ENCODE results near the gene ALG1L2.
"Not testable (repeated sequence)": the region's sequence is repeated elsewhere in the genome, so short reads cannot be mapped to it uniquely, and the experiment has no call there.

The ALG1L2 gene

GRCh38 chr3:130081351-130081881 lies at the start of gene ALG1L2:
Gene ALG1L2 (plus strand): TSS chr3:130081831. CDS start chr3:130082017, 186 bp downstream.
- no peak within 1 kb of the TSS for H3K27ac Mint-ChIP-seq (ENCODE audit: low read depth)

GRCh38 chr3:130037126-130037815 lies 44.4 kb upstream of the ALG1L2 start:
- not testable (repeated sequence) for ATAC-seq (replicated peaks; ENCODE audit: extremely low read depth, poor library complexity, severe bottlenecking); H3K9me3 Mint-ChIP-seq; H3K36me3 Mint-ChIP-seq (ENCODE audit: insufficient read depth); H3K4me1 Mint-ChIP-seq; H3K4me3 Mint-ChIP-seq; H3K27ac Mint-ChIP-seq (ENCODE audit: low read depth); DNase-seq (ENCODE audit: low spot score in 2 of 2)
- peaks cover 23% of the 10 kb centered on the region for H3K27me3 Mint-ChIP-seq

More at GRCh38 chr3:130081351-130081881, at the start of gene ALG1L2:
- H3K27me3 Mint-ChIP-seq, result peaks cover 22% of the 10 kb centered on the region
- DNase-seq (ENCODE audit: low spot score in 2 of 2) (no peak), ATAC-seq (replicated peaks; ENCODE audit: extremely low read depth, poor library complexity, severe bottlenecking) (no peak)
- no peak within 1 kb of the TSS for H3K4me3 Mint-ChIP-seq
- H3K9me3 Mint-ChIP-seq, result no peaks in the 10 kb centered on the region
- H3K4me1 Mint-ChIP-seq, result no peaks in the 10 kb centered on the region
- no peaks in the 10 kb centered on the region for H3K36me3 Mint-ChIP-seq (ENCODE audit: insufficient read depth)

- not testable (repeated sequence) for H3K27ac Mint-ChIP-seq (ENCODE audit: low read depth); H3K4me1 Mint-ChIP-seq; H3K4me3 Mint-ChIP-seq; DNase-seq (ENCODE audit: low spot score in 2 of 2); ATAC-seq (replicated peaks; ENCODE audit: extremely low read depth, poor library complexity, severe bottlenecking); H3K36me3 Mint-ChIP-seq (ENCODE audit: insufficient read depth); H3K9me3 Mint-ChIP-seq
- peaks cover 13% of the 10 kb centered on the region for H3K27me3 Mint-ChIP-seq
Measured at GRCh38 chr3:130042736-130043135, 38.9 kb upstream of the ALG1L2 start.

GRCh38 chr3:130043658-130044057 lies 38.0 kb upstream of the ALG1L2 start:
- ATAC-seq (replicated peaks; ENCODE audit: extremely low read depth, poor library complexity, severe bottlenecking); DNase-seq (ENCODE audit: low spot score in 2 of 2); H3K36me3 Mint-ChIP-seq (ENCODE audit: insufficient read depth); H3K27ac Mint-ChIP-seq (ENCODE audit: low read depth); H3K4me3 Mint-ChIP-seq; H3K9me3 Mint-ChIP-seq; H3K4me1 Mint-ChIP-seq: not testable (repeated sequence)
- peaks cover 13% of the 10 kb centered on the region for H3K27me3 Mint-ChIP-seq

GRCh38 chr3:130044370-130044769 lies 37.3 kb upstream of the ALG1L2 start:
- no peak overlapping the region for H3K27ac Mint-ChIP-seq (ENCODE audit: low read depth)
- no peak for ATAC-seq (replicated peaks; ENCODE audit: extremely low read depth, poor library complexity, severe bottlenecking)
- no peaks in the 10 kb centered on the region for H3K36me3 Mint-ChIP-seq (ENCODE audit: insufficient read depth)
- H3K4me3 Mint-ChIP-seq, result no peak overlapping the region
- DNase-seq (ENCODE audit: low spot score in 2 of 2), result no peak
- peaks cover 6% of the 10 kb centered on the region for H3K9me3 Mint-ChIP-seq
- H3K27me3 Mint-ChIP-seq, result peaks cover 13% of the 10 kb centered on the region
- H3K4me1 Mint-ChIP-seq, result no peaks in the 10 kb centered on the region

- no peak overlapping the region for H3K4me3 Mint-ChIP-seq
- no peak for DNase-seq (ENCODE audit: low spot score in 2 of 2)
- peaks cover 6% of the 10 kb centered on the region for H3K9me3 Mint-ChIP-seq
- no peaks in the 10 kb centered on the region for H3K4me1 Mint-ChIP-seq
- peaks cover 7% of the 10 kb centered on the region for H3K27me3 Mint-ChIP-seq
- H3K27ac Mint-ChIP-seq (ENCODE audit: low read depth), result no peak overlapping the region
- no peaks in the 10 kb centered on the region for H3K36me3 Mint-ChIP-seq (ENCODE audit: insufficient read depth)
- ATAC-seq (replicated peaks; ENCODE audit: extremely low read depth, poor library complexity, severe bottlenecking), result no peak
Measured at GRCh38 chr3:130048726-130049125, 32.9 kb upstream of the ALG1L2 start.

GRCh38 chr3:130052366-130052765 lies 29.3 kb upstream of the ALG1L2 start:
- not testable (repeated sequence) for H3K4me1 Mint-ChIP-seq

GRCh38 chr3:130052965-130053364 lies 28.7 kb upstream of the ALG1L2 start:
- DNase-seq (ENCODE audit: low spot score in 2 of 2); ATAC-seq (replicated peaks; ENCODE audit: extremely low read depth, poor library complexity, severe bottlenecking); H3K36me3 Mint-ChIP-seq (ENCODE audit: insufficient read depth); H3K4me1 Mint-ChIP-seq; H3K27ac Mint-ChIP-seq (ENCODE audit: low read depth); H3K9me3 Mint-ChIP-seq; H3K4me3 Mint-ChIP-seq; H3K27me3 Mint-ChIP-seq: not testable (repeated sequence)

More at GRCh38 chr3:130052366-130052765, 29.3 kb upstream of the ALG1L2 start:
- not testable (repeated sequence) for H3K27ac Mint-ChIP-seq (ENCODE audit: low read depth); H3K36me3 Mint-ChIP-seq (ENCODE audit: insufficient read depth); H3K27me3 Mint-ChIP-seq; H3K9me3 Mint-ChIP-seq; DNase-seq (ENCODE audit: low spot score in 2 of 2); H3K4me3 Mint-ChIP-seq; ATAC-seq (replicated peaks; ENCODE audit: extremely low read depth, poor library complexity, severe bottlenecking)

GRCh38 chr3:130057536-130058266 lies 23.9 kb upstream of the ALG1L2 start:
- not testable (repeated sequence) for H3K4me1 Mint-ChIP-seq; DNase-seq (ENCODE audit: low spot score in 2 of 2); H3K27ac Mint-ChIP-seq (ENCODE audit: low read depth); ATAC-seq (replicated peaks; ENCODE audit: extremely low read depth, poor library complexity, severe bottlenecking); H3K9me3 Mint-ChIP-seq; H3K4me3 Mint-ChIP-seq; H3K36me3 Mint-ChIP-seq (ENCODE audit: insufficient read depth)
- H3K27me3 Mint-ChIP-seq, result peaks cover 38% of the 10 kb centered on the region

GRCh38 chr3:130058267-130058657 lies 23.4 kb upstream of the ALG1L2 start:
- not testable (repeated sequence) for H3K4me1 Mint-ChIP-seq; H3K27ac Mint-ChIP-seq (ENCODE audit: low read depth)

GRCh38 chr3:130058716-130059115 lies 22.9 kb upstream of the ALG1L2 start:
- H3K4me1 Mint-ChIP-seq; H3K27ac Mint-ChIP-seq (ENCODE audit: low read depth); ATAC-seq (replicated peaks; ENCODE audit: extremely low read depth, poor library complexity, severe bottlenecking); H3K4me3 Mint-ChIP-seq; H3K9me3 Mint-ChIP-seq; H3K36me3 Mint-ChIP-seq (ENCODE audit: insufficient read depth); DNase-seq (ENCODE audit: low spot score in 2 of 2): not testable (repeated sequence)
- peaks cover 46% of the 10 kb centered on the region for H3K27me3 Mint-ChIP-seq

More at GRCh38 chr3:130058267-130058657, 23.4 kb upstream of the ALG1L2 start:
- not testable (repeated sequence) for H3K9me3 Mint-ChIP-seq; H3K4me3 Mint-ChIP-seq; H3K36me3 Mint-ChIP-seq (ENCODE audit: insufficient read depth); DNase-seq (ENCODE audit: low spot score in 2 of 2); ATAC-seq (replicated peaks; ENCODE audit: extremely low read depth, poor library complexity, severe bottlenecking)
- H3K27me3 Mint-ChIP-seq, result peaks cover 43% of the 10 kb centered on the region

- not testable (repeated sequence) for H3K4me1 Mint-ChIP-seq; H3K27ac Mint-ChIP-seq (ENCODE audit: low read depth); DNase-seq (ENCODE audit: low spot score in 2 of 2); ATAC-seq (replicated peaks; ENCODE audit: extremely low read depth, poor library complexity, severe bottlenecking); H3K4me3 Mint-ChIP-seq; H3K36me3 Mint-ChIP-seq (ENCODE audit: insufficient read depth); H3K9me3 Mint-ChIP-seq
- H3K27me3 Mint-ChIP-seq, result peaks cover 46% of the 10 kb centered on the region
Measured at GRCh38 chr3:130059162-130059561, 22.5 kb upstream of the ALG1L2 start.

- ATAC-seq (replicated peaks; ENCODE audit: extremely low read depth, poor library complexity, severe bottlenecking) (no peak), DNase-seq (ENCODE audit: low spot score in 2 of 2) (no peak)
- Mint-ChIP-seq H3K27me3 (peaks cover 55% of the 10 kb centered on the region), H3K36me3 (ENCODE audit: insufficient read depth) (no peaks in the 10 kb centered on the region), H3K9me3 (peaks cover 4% of the 10 kb centered on the region), H3K27ac (ENCODE audit: low read depth) (no peak overlapping the region), H3K4me1 (no peaks in the 10 kb centered on the region), H3K4me3 (no peak overlapping the region)
Measured at GRCh38 chr3:130073582-130073981, 8.0 kb upstream of the ALG1L2 start.

Data from central memory CD8-positive, alpha-beta T cell (primary cell).